K562 (cell line): ENCODE results near the gene MGAT4D. TPM values are rescaled to one million over a fixed set of nuclear protein-coding genes. Genes with fewer than 3 reads are reported as not detected.

ENCODE experiments used
- ATAC-seq: fragments of 200-7000 bp; cut with Tn5 transposase; 3 replicates; pipeline ENCODE4 v1.9.1; 2020; ENCODE audit warnings: moderate library complexity
- BruUV-seq: library from RNA; stranded (reverse); fragments of 400-500 nt; replicated peaks from 2 replicates; lab custom pipeline; 2021; lab: Mats Ljungman, UMichigan
- CTCF ChIA-PET: fragments of 300-600 bp; formaldehyde crosslinking; extraction: SDS; loops from one replicate; lab custom pipeline; 2021; ENCODE audit warnings: low intra/inter-chr PET ratio; lab: Yijun Ruan, JAX
- POLR2A ChIA-PET: fragments of 300-600, 350-650 bp; sonication (Branson Sonifier 250); formaldehyde crosslinking; extraction: SDS; loops from one replicate; lab custom pipeline; 2021; ENCODE audit warnings: antibody characterized with exemption, inconsistent platforms; lab: Yijun Ruan, JAX
- DNase-seq, 4 experiments: peaks; one replicate each; pipeline versions ENCODE4 v3.0.0 to v3.0.0-alpha.2; 2011 to 2018; ENCODE audit warnings: low spot score in 3 of 4, mixed read lengths in 3 of 4; ENCODE audit errors: extremely low read depth in 1 of 4
- FAIRE-seq: peaks from 2 replicates; lab custom pipeline; 2011; peaks lifted over from hg19 to GRCh38; lab: Jason Lieb, UNC
- H2AFZ ChIP-seq: 2 replicates; pipeline ENCODE4 v1.6.0; 2011; ENCODE audit warnings: low read depth, low read length, control low read depth, inconsistent platforms
- H3K27ac ChIP-seq: fragments of 200-600 bp; 3 replicates; pipeline ENCODE4 v1.8.0; 2011; ENCODE audit warnings: low read depth, mild to moderate bottlenecking, control low read depth, inconsistent platforms, low read length, moderate library complexity, mixed read lengths; ENCODE audit errors: extremely low read depth
- H3K27me3 ChIP-seq, 2 experiments: fragments of 300-600 bp in 1 of 2; 2 replicates in 1 of 2; 3 replicates in 1 of 2; pipeline versions ENCODE4 v1.6.0 to v1.8.0; 2011; ENCODE audit warnings: inconsistent platforms in 2 of 2, low read length in 2 of 2, mild to moderate bottlenecking in 1 of 2, mixed read lengths in 1 of 2, moderate library complexity in 1 of 2; ENCODE audit not compliant: control insufficient read depth in 2 of 2, insufficient read depth in 2 of 2
- H3K36me3 ChIP-seq: fragments of 300-600 bp; 3 replicates; pipeline ENCODE4 v1.8.0; 2011; ENCODE audit warnings: mild to moderate bottlenecking, low read length, inconsistent platforms; ENCODE audit not compliant: control insufficient read depth, insufficient read depth
- H3K4me1 ChIP-seq, 2 experiments: fragments of 200-600 bp in 1 of 2; replicated peaks in 1 of 2; 2 replicates in 1 of 2; 3 replicates in 1 of 2; pipeline versions ENCODE4 v1.5.1 to v1.8.0; 2011; ENCODE audit warnings: inconsistent platforms in 2 of 2, low read length in 2 of 2, mild to moderate bottlenecking in 1 of 2, mixed read lengths in 1 of 2, moderate library complexity in 1 of 2; ENCODE audit not compliant: control insufficient read depth in 2 of 2, insufficient read depth in 2 of 2
- H3K4me2 ChIP-seq: 2 replicates; pipeline ENCODE4 v1.6.1; 2011; ENCODE audit warnings: low read length, control low read depth, inconsistent platforms, mixed read lengths; ENCODE audit not compliant: insufficient read depth
- H3K4me3 ChIP-seq: fragments of 200-600 bp; sonication (generic), shearing (Covaris generic); 2 replicates; pipeline ENCODE4 v1.5.1; 2016; ENCODE audit warnings: control low read depth, inconsistent platforms
- H3K79me2 ChIP-seq: fragments of 200-600 bp; 3 replicates; pipeline ENCODE4 v1.8.0; 2011; ENCODE audit warnings: low read length, inconsistent platforms; ENCODE audit not compliant: control insufficient read depth, insufficient read depth
- H3K9ac ChIP-seq, 2 experiments: 2 replicates each; pipeline versions ENCODE4 v1.6.0 to v1.6.1; 2011; ENCODE audit warnings: low read depth in 2 of 2, low read length in 2 of 2, control low read depth in 1 of 2, inconsistent platforms in 1 of 2, mild to moderate bottlenecking in 1 of 2, mixed read lengths in 1 of 2; ENCODE audit not compliant: insufficient read depth in 1 of 2
- H3K9me1 ChIP-seq: one replicate; pipeline ENCODE4 v1.6.0; 2011; ENCODE audit warnings: inconsistent platforms, mild to moderate bottlenecking, low read length, moderate library complexity; ENCODE audit not compliant: control insufficient read depth, insufficient read depth
- H3K9me3 ChIP-seq: replicated peaks from 2 replicates; pipeline ENCODE4 v1.5.1; 2011; ENCODE audit warnings: low read depth, low read length, inconsistent platforms; ENCODE audit not compliant: control insufficient read depth, insufficient read depth
- H4K20me1 ChIP-seq: replicated peaks from 2 replicates; pipeline ENCODE4 v1.6.1; 2011; ENCODE audit warnings: low read length, inconsistent platforms, mixed read lengths; ENCODE audit not compliant: control insufficient read depth, insufficient read depth
- CREBBP ChIP-seq: IDR thresholded peaks from one replicate; pipeline ENCODE4 v1.6.1; 2012; ENCODE audit warnings: low read depth, mild to moderate bottlenecking, control low read depth, inconsistent platforms, low read length
- RFX1 ChIP-seq: fragments of 450-650 bp; IDR thresholded peaks from 2 replicates; pipeline ENCODE4 v1.6.1; 2016; ENCODE audit warnings: mild to moderate bottlenecking, moderate library complexity
- SRSF9 ChIP-seq: fragments of 200-400 bp; formaldehyde crosslinking; IDR thresholded peaks from 2 replicates; pipeline ENCODE4 v1.6.1; 2017; ENCODE audit warnings: low read depth, low read length, borderline replicate concordance
- ZNF717 ChIP-seq: fragments of 250-450 bp; sonication (Bioruptor Pico); IDR thresholded peaks from 2 replicates; pipeline ENCODE4 v1.5.0; 2021
- WGBS: fragments of 100-300 bp; shearing (Covaris generic); methylation state at CpG from one replicate; pipeline ENCODE4 v1.1.6; 2016; ENCODE audit warnings: low coverage, mixed read lengths; ENCODE audit not compliant: insufficient coverage; ENCODE audit errors: missing lambda C conversion rate; 5-methylcytosine and 5-hydroxymethylcytosine counted together
- in situ Hi-C: fragments of 300-500 bp; cut with MboI; formaldehyde crosslinking; loops from 4 replicates; pipeline ENCODE4 v1.15.0; 2018; ENCODE audit warnings: inconsistent platforms, mixed read lengths
- intact Hi-C: fragments of 100-400 bp; cut with micrococcal nuclease; formaldehyde crosslinking; loops from 2 replicates; pipeline ENCODE4 v1.14.2; 2022
- polyA plus RNA-seq, 8 experiments: library from polyadenylated mRNA; depleted of rRNA in 4 of 8; stranded (reverse) in 5 of 8; unstranded in 3 of 8; fragments of >200 nt; fragmentation: Nextera tagmentation in 2 of 8; fragmentation: Illumina TruSeq in 1 of 8; extraction: Ambion mirVana in 2 of 8; extraction: Trizol in 1 of 8; gene quantifications; 2 replicates each; pipeline versions ENCODE4 v1.2.1 to v1.2.3, GENCODE V29; 2011 to 2014; ENCODE audit warnings: inconsistent platforms in 1 of 8, missing spikeins in 1 of 8
- total RNA-seq, 7 experiments: library from RNA; depleted of rRNA in 6 of 7; stranded (reverse); fragments of >200 nt in 6 of 7; fragmentation: Illumina TruSeq in 2 of 7; extraction: Trizol in 2 of 7; gene quantifications; 2 replicates each; pipeline versions ENCODE4 v1.2.1 to v1.2.3, GENCODE V29; 2011 to 2021; ENCODE audit warnings: low replicate concordance in 1 of 7
- TF ChIP-seq, protein P1 (sequence below): fragments of 450-650 bp; IDR thresholded peaks from 2 replicates; pipeline ENCODE4 v1.6.1; 2016; ENCODE audit warnings: low read depth
- TF ChIP-seq, protein P2 (sequence below): fragments of 200-800 bp; sonication (Bioruptor generic); IDR thresholded peaks from 2 replicates; pipeline ENCODE4 v1.6.1; 2016; ENCODE audit warnings: missing genetic modification characterization, missing compliant biosample characterization
- TF ChIP-seq, protein P3 (sequence below): sonication (generic); IDR thresholded peaks from 2 replicates; pipeline ENCODE4 v1.6.1; 2016

MGAT4D gene
- total and polyA plus RNA-seq, 9 of the 15 experiments (the other 6 are each of a cell fraction or from before 2014, with no cell fraction given): not detected

DNA sequence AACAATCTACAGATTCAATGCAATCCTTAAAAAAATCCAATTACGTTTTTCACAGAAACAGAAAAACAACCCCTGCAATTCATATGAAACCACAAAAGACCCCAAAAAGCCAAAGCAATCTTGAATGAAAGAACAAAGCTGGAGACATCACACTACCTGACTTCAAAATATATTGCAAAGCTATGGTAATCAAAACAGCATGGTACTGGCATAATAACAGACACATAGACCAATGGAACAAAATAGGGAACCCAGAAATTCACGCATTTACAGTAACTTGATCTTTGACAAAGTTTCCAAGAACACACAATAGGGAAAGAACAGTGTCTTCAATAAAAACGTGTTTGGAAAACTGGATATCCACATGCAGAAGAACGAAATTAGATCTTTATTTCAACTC, 14.6 kb downstream of the MGAT4D start:
- Histone ChIP-seq H3K27ac (no peak overlapping the region), H2AFZ (no peak overlapping the region), H3K9me3 (no peaks in the 10 kb centered on the region), H3K79me2 (no peaks in the 10 kb centered on the region), H3K9ac (no peak overlapping the region), H4K20me1 (no peaks in the 10 kb centered on the region), H3K9me1 (no peaks in the 10 kb centered on the region), H3K4me1 (no peaks in the 10 kb centered on the region), H3K4me2 (no peak overlapping the region), H3K4me3 (no peak overlapping the region), H3K36me3 (no peaks in the 10 kb centered on the region), H3K27me3 (no peaks in the 10 kb centered on the region)
- 0% methylated on average over 4 of the region's 4 CpGs for WGBS
- no TSS peak for BruUV-seq
- ChIA-PET CTCF (no interaction called here), POLR2A (no interaction called here)
- DNase-seq (no peak), ATAC-seq (no peak), FAIRE-seq (no peak)
- intact Hi-C loops (no loop called here), in situ Hi-C loops (no loop called here)
- TF ChIP-seq, protein P1, sequence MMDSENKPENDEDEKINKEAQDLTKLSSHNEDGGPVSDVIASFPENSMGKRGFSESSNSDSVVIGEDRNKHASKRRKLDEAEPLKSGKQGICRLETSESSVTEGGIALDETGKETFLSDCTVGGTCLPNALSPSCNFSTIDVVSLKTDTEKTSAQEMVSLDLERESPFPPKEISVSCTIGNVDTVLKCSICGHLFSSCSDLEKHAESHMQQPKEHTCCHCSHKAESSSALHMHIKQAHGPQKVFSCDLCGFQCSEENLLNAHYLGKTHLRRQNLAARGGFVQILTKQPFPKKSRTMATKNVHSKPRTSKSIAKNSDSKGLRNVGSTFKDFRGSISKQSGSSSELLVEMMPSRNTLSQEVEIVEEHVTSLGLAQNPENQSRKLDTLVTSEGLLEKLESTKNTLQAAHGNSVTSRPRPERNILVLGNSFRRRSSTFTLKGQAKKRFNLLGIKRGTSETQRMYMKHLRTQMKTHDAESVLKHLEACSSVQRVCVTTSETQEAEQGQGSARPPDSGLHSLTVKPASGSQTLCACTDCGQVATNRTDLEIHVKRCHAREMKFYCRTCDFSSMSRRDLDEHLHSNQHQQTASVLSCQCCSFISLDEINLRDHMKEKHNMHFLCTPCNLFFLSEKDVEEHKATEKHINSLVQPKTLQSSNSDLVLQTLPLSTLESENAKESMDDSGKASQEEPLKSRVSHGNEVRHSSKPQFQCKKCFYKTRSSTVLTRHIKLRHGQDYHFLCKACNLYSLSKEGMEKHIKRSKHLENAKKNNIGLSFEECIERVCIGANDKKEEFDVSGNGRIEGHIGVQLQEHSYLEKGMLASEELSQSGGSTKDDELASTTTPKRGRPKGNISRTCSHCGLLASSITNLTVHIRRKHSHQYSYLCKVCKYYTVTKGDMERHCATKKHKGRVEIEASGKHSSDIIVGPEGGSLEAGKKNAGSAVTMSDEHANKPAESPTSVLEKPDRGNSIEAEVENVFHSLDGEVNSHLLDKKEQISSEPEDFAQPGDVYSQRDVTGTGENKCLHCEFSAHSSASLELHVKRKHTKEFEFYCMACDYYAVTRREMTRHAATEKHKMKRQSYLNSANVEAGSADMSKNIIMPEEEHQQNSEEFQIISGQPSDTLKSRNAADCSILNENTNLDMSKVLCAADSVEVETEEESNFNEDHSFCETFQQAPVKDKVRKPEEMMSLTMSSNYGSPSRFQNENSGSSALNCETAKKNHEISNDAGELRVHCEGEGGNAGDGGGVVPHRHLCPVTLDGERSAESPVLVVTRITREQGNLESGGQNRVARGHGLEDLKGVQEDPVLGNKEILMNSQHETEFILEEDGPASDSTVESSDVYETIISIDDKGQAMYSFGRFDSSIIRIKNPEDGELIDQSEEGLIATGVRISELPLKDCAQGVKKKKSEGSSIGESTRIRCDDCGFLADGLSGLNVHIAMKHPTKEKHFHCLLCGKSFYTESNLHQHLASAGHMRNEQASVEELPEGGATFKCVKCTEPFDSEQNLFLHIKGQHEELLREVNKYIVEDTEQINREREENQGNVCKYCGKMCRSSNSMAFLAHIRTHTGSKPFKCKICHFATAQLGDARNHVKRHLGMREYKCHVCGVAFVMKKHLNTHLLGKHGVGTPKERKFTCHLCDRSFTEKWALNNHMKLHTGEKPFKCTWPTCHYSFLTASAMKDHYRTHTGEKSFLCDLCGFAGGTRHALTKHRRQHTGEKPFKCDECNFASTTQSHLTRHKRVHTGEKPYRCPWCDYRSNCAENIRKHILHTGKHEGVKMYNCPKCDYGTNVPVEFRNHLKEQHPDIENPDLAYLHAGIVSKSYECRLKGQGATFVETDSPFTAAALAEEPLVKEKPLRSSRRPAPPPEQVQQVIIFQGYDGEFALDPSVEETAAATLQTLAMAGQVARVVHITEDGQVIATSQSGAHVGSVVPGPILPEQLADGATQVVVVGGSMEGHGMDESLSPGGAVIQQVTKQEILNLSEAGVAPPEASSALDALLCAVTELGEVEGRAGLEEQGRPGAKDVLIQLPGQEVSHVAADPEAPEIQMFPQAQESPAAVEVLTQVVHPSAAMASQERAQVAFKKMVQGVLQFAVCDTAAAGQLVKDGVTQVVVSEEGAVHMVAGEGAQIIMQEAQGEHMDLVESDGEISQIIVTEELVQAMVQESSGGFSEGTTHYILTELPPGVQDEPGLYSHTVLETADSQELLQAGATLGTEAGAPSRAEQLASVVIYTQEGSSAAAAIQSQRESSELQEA: no peak
- TF ChIP-seq SRSF9: no peak
- TF ChIP-seq, protein P2, sequence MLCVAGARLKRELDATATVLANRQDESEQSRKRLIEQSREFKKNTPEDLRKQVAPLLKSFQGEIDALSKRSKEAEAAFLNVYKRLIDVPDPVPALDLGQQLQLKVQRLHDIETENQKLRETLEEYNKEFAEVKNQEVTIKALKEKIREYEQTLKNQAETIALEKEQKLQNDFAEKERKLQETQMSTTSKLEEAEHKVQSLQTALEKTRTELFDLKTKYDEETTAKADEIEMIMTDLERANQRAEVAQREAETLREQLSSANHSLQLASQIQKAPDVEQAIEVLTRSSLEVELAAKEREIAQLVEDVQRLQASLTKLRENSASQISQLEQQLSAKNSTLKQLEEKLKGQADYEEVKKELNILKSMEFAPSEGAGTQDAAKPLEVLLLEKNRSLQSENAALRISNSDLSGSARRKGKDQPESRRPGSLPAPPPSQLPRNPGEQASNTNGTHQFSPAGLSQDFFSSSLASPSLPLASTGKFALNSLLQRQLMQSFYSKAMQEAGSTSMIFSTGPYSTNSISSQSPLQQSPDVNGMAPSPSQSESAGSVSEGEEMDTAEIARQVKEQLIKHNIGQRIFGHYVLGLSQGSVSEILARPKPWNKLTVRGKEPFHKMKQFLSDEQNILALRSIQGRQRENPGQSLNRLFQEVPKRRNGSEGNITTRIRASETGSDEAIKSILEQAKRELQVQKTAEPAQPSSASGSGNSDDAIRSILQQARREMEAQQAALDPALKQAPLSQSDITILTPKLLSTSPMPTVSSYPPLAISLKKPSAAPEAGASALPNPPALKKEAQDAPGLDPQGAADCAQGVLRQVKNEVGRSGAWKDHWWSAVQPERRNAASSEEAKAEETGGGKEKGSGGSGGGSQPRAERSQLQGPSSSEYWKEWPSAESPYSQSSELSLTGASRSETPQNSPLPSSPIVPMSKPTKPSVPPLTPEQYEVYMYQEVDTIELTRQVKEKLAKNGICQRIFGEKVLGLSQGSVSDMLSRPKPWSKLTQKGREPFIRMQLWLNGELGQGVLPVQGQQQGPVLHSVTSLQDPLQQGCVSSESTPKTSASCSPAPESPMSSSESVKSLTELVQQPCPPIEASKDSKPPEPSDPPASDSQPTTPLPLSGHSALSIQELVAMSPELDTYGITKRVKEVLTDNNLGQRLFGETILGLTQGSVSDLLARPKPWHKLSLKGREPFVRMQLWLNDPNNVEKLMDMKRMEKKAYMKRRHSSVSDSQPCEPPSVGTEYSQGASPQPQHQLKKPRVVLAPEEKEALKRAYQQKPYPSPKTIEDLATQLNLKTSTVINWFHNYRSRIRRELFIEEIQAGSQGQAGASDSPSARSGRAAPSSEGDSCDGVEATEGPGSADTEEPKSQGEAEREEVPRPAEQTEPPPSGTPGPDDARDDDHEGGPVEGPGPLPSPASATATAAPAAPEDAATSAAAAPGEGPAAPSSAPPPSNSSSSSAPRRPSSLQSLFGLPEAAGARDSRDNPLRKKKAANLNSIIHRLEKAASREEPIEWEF: no peak
- TF ChIP-seq, protein P3, sequence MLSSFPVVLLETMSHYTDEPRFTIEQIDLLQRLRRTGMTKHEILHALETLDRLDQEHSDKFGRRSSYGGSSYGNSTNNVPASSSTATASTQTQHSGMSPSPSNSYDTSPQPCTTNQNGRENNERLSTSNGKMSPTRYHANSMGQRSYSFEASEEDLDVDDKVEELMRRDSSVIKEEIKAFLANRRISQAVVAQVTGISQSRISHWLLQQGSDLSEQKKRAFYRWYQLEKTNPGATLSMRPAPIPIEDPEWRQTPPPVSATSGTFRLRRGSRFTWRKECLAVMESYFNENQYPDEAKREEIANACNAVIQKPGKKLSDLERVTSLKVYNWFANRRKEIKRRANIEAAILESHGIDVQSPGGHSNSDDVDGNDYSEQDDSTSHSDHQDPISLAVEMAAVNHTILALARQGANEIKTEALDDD: no peak
- no peak for TF ChIP-seq CREBBP
- no peak for TF ChIP-seq ZNF717 (CRISPR knock-in tag)
- no peak for TF ChIP-seq RFX1
